ENCODE results near the gene MEX3D.

DNA sequence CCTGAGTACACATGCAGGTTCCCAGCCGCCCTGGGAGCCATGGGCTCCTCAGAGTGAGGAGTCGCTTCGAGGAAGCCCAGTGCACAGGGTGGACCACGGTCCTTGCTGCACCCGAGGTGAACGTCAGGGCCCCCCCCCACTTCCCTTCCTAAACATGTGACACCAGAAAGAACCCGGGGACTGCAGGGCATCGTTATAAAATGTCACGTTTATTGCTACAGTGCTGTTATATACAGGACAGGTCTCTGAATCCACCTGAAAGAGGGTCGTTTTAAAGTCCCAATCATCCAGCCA is 40.9 kb upstream of the MEX3D start:
- TF ChIP-seq POLR2AphosphoS5 (IDR thresholded peaks at IDR 0.05; ENCODE audit: borderline replicate concordance, low read depth, low read length) (no peak), EZH2 (IDR thresholded peaks at IDR 0.05) (no peak), FOXP2 (optimal IDR thresholded peaks at IDR 0.05; ENCODE audit: control extremely low read depth, extremely low read length, insufficient read depth) (no peak)
